Activated CD4-positive, alpha-beta T cell treated with anti-CD3 and anti-CD28 coated beads, Interleukin-2, amount 50 U/mL, for 1 hour (primary cell): Measurements from ENCODE around the gene SNAI3.

ENCODE experiments used
- DNase-seq: peaks from one replicate; pipeline ENCODE4 v3.0.0-alpha.2; 2020

SNAI3 gene

GRCh38 chr16:88649195-88649923 is 36.9 kb downstream of the SNAI3 start:
- no peak for DNase-seq

GRCh38 chr16:88647178-88648070 is 38.9 kb downstream of the SNAI3 start:
- DNase-seq: no peak

GRCh38 chr16:88646345-88647034 is 39.8 kb downstream of the SNAI3 start:
- DNase-seq: no peak

- DNase-seq: no peak
Observed at GRCh38 chr16:88645941-88646340, 40.4 kb downstream of the SNAI3 start.

GRCh38 chr16:88645455-88645854 is 40.9 kb downstream of the SNAI3 start:
- no peak for DNase-seq

- no peak for DNase-seq
Observed at GRCh38 chr16:88643644-88643932, 42.7 kb downstream of the SNAI3 start.

- DNase-seq: no peak
Observed at GRCh38 chr16:88642881-88643643, 43.2 kb downstream of the SNAI3 start.

GRCh38 chr16:88640498-88641247 is 45.6 kb downstream of the SNAI3 start:
- no peak for DNase-seq

- DNase-seq: no peak
Observed at GRCh38 chr16:88640039-88640495, 46.2 kb downstream of the SNAI3 start.

GRCh38 chr16:88639231-88640038 is 46.9 kb downstream of the SNAI3 start:
- no peak for DNase-seq

- no peak for DNase-seq
Observed at GRCh38 chr16:88638323-88639230, 47.7 kb downstream of the SNAI3 start, which contains the start of gene IL17C. IL17C (plus strand) TSS chr16:88638572; CDS start chr16:88638642, 70 bp downstream.

- no peak for DNase-seq
Observed at GRCh38 chr16:88636488-88637265, 49.6 kb downstream of the SNAI3 start.

- DNase-seq: no peak
Observed at GRCh38 chr16:88635671-88636319, 50.5 kb downstream of the SNAI3 start.

GRCh38 chr16:88634994-88635670 is 51.2 kb downstream of the SNAI3 start:
- DNase-seq: no peak

GRCh38 chr16:88634141-88634993 is 51.9 kb downstream of the SNAI3 start:
- DNase-seq: peak; percentile 39

- DNase-seq: peak; percentile 41
Observed at GRCh38 chr16:88633684-88634140, 52.6 kb downstream of the SNAI3 start.

GRCh38 chr16:88632587-88632930 is 53.7 kb downstream of the SNAI3 start:
- DNase-seq: no peak
